Breast epithelium (tissue), 4 donors: ENCODE data around the gene MFSD12. TPM values are rescaled to one million over a fixed set of nuclear protein-coding genes. Genes with fewer than 3 reads are reported as not detected.

Experiments
- DNase-seq, 2 donors: peaks; one replicate each; pipeline ENCODE4 v3.0.0-alpha.2; 2019; ENCODE audit warnings: low spot score in 2 of 2
- H3K27ac ChIP-seq, 2 donors: fragments of 200-600 bp; sonication (generic) in 1 of 2; one replicate each; pipeline ENCODE4 v1.5.1; 2016 to 2019; ENCODE audit warnings: mild to moderate bottlenecking in 1 of 2
- H3K27me3 ChIP-seq, 2 donors: fragments of 200-600 bp; sonication (generic) in 1 of 2; one replicate each; pipeline versions ENCODE4 v1.5.1 to v1.6.0; 2017 to 2019; ENCODE audit warnings: control low read depth in 1 of 2, mild to moderate bottlenecking in 1 of 2
- H3K36me3 ChIP-seq: fragments of 200-600 bp; one replicate; pipeline ENCODE4 v1.5.1; 2019
- H3K4me1 ChIP-seq, 2 donors: fragments of 200-600 bp; sonication (generic); one replicate each; pipeline ENCODE4 v1.5.1; 2016 to 2019; ENCODE audit warnings: control low read depth in 1 of 2
- H3K4me3 ChIP-seq, 3 donors: fragments of 200-600 bp; sonication (generic); 1 replicate in 2 of 3; 2 replicates in 1 of 3; pipeline ENCODE4 v1.5.1; 2016 to 2019; ENCODE audit warnings: mild to moderate bottlenecking in 3 of 3, moderate library complexity in 2 of 3
- H3K9me3 ChIP-seq, 2 donors: fragments of 200-600 bp; sonication (generic) in 1 of 2; one replicate each; pipeline ENCODE4 v1.5.1; 2016 to 2019; ENCODE audit warnings: control low read depth in 1 of 2
- POLR2A ChIP-seq: fragments of 450-650 bp; IDR thresholded peaks from one replicate; pipeline ENCODE4 v1.6.1; 2016; ENCODE audit warnings: antibody characterized with exemption, mild to moderate bottlenecking, moderate library complexity
- POLR2AphosphoS5 ChIP-seq, 3 donors: sonication (generic); formaldehyde crosslinking; IDR thresholded peaks; one replicate each; pipeline ENCODE4 v1.6.1; 2017; ENCODE audit warnings: antibody characterized with exemption in 3 of 3
- intact Hi-C: fragments of 100-400 bp; cut with DNase I; formaldehyde crosslinking; loops from one replicate; pipeline ENCODE4 v1.15.1; 2023; ENCODE audit warnings: low total_unique reads
- total RNA-seq, 3 donors: library from RNA; depleted of rRNA; stranded (reverse); fragments of >200 nt; gene quantifications; one replicate each; pipeline ENCODE4 v1.1.0, GENCODE V29; 2016
- TF ChIP-seq, protein P1 (sequence below), 3 donors: fragments of 450-650 bp; IDR thresholded peaks; one replicate each; pipeline ENCODE4 v1.5.1; 2016 to 2017; ENCODE audit warnings: antibody characterized with exemption in 3 of 3, mild to moderate bottlenecking in 3 of 3, moderate library complexity in 3 of 3

MFSD12 gene
- total RNA-seq, 3 donors from 2014 or later = 44.5 to 50.9 (median 44.9) TPM

DNA sequence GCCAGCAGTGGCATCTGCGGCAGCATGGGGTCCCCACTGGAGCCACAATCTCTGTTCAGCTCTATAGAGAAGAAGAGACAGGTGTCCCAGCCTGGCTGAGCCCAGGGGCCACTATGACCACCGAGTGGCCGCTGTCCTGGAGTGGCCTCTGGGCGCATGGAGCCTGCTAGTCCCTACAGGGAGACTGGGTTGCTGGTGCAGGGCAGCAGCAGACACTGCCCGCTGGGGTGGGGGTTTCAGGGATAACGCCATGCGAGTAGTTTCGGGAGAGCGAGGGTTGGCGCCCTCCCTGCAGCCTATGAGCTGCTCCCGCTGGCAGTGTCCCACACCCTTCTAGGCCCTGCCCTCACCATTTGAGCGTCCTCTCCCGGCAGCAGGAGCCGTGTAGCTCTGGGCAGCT is 29.3 kb downstream of the MFSD12 start:
- H3K36me3 ChIP-seq = peaks cover 15% of the 10 kb centered on the region
- intact Hi-C loops = no loop called here
- H3K4me1 ChIP-seq = no peaks in the 10 kb centered on the region
- H3K4me3 ChIP-seq = no peak overlapping the region
- H3K9me3 ChIP-seq = no peaks in the 10 kb centered on the region
- H3K27me3 ChIP-seq = no peaks in the 10 kb centered on the region
- DNase-seq = no peak
- TF ChIP-seq POLR2AphosphoS5 (IDR thresholded peaks at IDR 0.05) (no peak), POLR2A (no peak)
- H3K27ac ChIP-seq = no peak overlapping the region

DNA sequence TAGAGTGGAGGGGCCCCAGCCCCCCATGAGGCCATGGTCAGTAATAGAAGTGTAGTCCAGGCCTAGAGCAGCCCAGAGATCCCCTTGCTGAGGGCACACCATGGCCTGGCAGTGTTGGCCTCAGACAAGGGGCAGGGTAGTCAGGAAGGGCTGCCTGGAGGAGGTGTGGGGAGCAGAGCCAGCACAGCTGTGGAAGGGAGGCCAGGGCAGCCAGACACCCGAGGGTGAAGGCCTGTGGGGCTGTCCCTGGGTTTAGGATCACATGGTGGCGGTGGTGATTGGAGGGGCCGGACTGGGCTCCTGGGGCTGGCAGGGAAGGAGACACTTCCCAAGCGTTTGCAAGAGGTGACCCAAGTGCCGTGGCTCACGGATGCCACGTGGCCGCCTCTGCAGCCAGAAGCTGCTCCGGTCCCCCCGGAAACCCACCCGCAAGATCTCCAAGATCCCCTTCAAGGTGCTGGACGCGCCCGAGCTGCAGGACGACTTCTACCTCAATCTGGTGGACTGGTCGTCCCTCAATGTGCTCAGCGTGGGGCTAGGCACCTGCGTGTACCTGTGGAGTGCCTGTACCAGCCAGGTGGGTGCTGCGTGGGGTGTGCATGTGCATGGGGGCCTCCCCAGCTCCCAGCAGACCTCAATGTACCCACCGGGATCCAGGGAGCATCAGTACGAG is 30.0 kb downstream of the MFSD12 start:
- no peaks in the 10 kb centered on the region for H3K9me3 ChIP-seq
- DNase-seq = no peak
- peaks cover 9% of the 10 kb centered on the region for H3K36me3 ChIP-seq
- no peak overlapping the region for H3K27ac ChIP-seq
- no peak for TF ChIP-seq POLR2AphosphoS5 (IDR thresholded peaks at IDR 0.05)
- TF ChIP-seq POLR2A = no peak
- TF ChIP-seq, protein P1, sequence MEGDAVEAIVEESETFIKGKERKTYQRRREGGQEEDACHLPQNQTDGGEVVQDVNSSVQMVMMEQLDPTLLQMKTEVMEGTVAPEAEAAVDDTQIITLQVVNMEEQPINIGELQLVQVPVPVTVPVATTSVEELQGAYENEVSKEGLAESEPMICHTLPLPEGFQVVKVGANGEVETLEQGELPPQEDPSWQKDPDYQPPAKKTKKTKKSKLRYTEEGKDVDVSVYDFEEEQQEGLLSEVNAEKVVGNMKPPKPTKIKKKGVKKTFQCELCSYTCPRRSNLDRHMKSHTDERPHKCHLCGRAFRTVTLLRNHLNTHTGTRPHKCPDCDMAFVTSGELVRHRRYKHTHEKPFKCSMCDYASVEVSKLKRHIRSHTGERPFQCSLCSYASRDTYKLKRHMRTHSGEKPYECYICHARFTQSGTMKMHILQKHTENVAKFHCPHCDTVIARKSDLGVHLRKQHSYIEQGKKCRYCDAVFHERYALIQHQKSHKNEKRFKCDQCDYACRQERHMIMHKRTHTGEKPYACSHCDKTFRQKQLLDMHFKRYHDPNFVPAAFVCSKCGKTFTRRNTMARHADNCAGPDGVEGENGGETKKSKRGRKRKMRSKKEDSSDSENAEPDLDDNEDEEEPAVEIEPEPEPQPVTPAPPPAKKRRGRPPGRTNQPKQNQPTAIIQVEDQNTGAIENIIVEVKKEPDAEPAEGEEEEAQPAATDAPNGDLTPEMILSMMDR (IDR thresholded peaks at IDR 0.05) = no peak
- intact Hi-C loops = no loop called here
- H3K4me3 ChIP-seq = no peak overlapping the region
- no peaks in the 10 kb centered on the region for H3K27me3 ChIP-seq
- no peaks in the 10 kb centered on the region for H3K4me1 ChIP-seq

DNA sequence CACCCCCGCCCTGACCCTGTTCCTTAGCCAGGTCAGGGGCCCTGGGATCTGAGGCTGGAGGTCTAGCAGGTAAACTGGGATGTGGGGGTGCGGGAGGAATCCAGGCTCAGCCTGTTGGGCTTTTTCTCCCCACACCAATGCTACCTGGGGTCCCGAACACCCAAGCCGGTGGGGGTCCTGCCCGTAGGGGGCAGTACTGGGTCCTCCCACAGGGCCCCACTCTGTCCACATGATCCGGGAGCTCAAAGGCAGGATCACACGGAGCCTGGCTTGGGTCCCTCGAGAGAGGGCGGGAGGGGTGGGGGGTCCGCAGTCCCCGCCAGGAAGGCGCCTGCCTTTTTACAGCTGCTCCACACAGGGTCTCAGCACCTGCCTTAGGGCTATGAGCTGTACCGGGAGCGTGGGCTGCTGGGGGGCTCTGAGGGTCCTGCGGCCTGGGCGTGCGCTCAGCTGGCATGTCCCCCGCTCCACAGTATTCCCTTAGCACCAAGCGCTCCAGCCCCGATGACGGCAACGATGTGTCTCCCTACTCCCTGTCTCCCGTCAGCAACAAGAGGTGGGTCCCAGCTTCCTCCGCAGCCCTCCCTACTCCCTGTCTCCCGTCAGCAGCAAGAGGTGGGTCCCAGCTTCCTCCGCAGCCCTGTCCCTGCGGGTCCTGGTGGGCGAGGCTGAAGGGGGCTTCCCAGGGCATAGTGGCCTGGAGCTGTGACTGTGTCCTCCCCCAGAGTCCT is 30.7 kb downstream of the MFSD12 start:
- no peak for DNase-seq
- Histone ChIP-seq H3K4me1 (no peaks in the 10 kb centered on the region), H3K9me3 (no peaks in the 10 kb centered on the region), H3K4me3 (no peak overlapping the region), H3K27ac (no peak overlapping the region), H3K36me3 (peaks cover 4% of the 10 kb centered on the region), H3K27me3 (no peaks in the 10 kb centered on the region)
- intact Hi-C loops = no loop called here
- no peak for TF ChIP-seq POLR2AphosphoS5 (IDR thresholded peaks at IDR 0.05)
- TF ChIP-seq POLR2A = no peak
- TF ChIP-seq, protein P1 (IDR thresholded peaks at IDR 0.05) = no peak

DNA sequence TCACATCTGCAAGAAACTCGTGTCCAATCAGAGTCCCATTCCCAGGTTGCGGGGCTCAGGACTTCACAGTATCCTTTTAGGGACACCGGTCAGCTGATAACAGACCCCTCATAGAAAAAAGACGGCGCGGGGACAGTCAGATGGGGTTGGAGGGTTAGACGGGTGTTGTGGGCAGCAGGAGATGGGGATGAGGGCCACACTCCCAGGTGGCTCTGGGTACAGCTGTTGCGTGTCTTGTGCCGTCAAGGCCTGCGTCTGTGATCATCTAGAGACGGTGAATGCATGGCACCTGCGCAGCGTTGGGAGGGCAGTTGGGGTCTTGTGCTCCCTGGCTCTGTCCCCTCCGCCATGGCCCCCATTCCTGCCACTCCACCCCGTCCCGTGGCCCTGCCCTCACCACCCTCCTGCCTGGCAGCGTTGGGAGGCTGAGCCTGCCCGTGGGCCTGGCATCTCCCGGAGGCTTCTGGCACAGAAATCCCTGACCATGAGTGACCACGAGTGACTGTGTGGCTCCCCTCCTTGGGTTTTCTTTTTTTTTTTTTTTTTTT is 32.4 kb downstream of the MFSD12 start:
- no peak overlapping the region for H3K4me3 ChIP-seq
- no peaks in the 10 kb centered on the region for H3K9me3 ChIP-seq
- TF ChIP-seq POLR2AphosphoS5 (IDR thresholded peaks at IDR 0.05) (no peak), POLR2A (no peak)
- TF ChIP-seq, protein P1 (IDR thresholded peaks at IDR 0.05) = no peak
- no peak overlapping the region for H3K27ac ChIP-seq
- no peak for DNase-seq
- intact Hi-C loops = no loop called here
- H3K4me1 ChIP-seq = no peaks in the 10 kb centered on the region
- peaks cover 4% of the 10 kb centered on the region for H3K36me3 ChIP-seq
- H3K27me3 ChIP-seq = no peaks in the 10 kb centered on the region

DNA sequence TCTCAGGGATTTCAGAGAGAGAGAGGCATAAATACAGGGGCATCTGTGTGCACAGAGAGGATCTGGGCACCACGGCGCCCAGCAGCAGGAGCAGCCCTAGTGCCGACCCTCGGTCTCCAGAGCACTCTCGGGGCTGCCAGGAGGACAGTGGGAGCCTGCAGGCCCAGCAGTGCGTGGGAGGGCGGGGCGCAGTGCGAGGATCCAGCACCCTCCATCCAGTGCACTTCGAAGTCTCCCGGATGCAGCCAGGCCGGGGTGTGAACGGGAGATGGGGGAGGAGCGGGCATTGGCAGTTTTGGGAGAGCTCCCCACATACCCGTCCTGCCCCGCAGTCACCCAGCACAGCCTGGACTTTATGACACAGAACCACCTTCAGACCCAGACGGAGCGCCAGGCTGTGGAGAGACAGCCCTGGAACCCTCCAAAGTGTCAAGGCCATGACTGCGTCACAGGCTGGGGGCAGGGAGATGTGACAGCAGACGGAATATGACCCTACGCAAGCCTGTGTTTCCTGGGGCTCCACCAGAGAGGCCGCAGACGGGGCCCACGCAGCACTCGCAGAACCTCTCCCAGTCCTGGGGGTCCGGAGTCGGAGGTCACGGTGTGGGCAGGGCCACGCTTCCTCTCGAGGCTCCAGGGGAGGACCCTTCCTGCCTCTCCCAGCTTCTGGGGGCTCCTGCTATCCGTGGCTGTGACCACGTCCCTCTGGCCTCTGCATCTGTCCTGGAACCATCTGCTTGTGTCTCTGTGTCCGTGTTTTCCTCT is 33.1 kb downstream of the MFSD12 start:
- no peak overlapping the region for H3K27ac ChIP-seq
- peaks cover 4% of the 10 kb centered on the region for H3K36me3 ChIP-seq
- no peak for TF ChIP-seq POLR2AphosphoS5 (IDR thresholded peaks at IDR 0.05)
- TF ChIP-seq, protein P1 (IDR thresholded peaks at IDR 0.05) = no peak
- TF ChIP-seq POLR2A = no peak
- intact Hi-C loops = no loop called here
- no peaks in the 10 kb centered on the region for H3K27me3 ChIP-seq
- H3K4me3 ChIP-seq = no peak overlapping the region
- no peaks in the 10 kb centered on the region for H3K9me3 ChIP-seq
- no peak for DNase-seq
- no peaks in the 10 kb centered on the region for H3K4me1 ChIP-seq
